GM18499 (cell line): ENCODE data around the gene TNNT1.

Experiments
- ATAC-seq: cut with Tn5 transposase; IDR thresholded peaks from one replicate; pipeline ENCODE4 v1.9.1; 2021; ENCODE audit warnings: moderate number of reproducible peaks; ENCODE audit not compliant: insufficient read depth, unreplicated experiment

The TNNT1 gene, protein sequence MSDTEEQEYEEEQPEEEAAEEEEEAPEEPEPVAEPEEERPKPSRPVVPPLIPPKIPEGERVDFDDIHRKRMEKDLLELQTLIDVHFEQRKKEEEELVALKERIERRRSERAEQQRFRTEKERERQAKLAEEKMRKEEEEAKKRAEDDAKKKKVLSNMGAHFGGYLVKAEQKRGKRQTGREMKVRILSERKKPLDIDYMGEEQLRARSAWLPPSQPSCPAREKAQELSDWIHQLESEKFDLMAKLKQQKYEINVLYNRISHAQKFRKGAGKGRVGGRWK

DNA sequence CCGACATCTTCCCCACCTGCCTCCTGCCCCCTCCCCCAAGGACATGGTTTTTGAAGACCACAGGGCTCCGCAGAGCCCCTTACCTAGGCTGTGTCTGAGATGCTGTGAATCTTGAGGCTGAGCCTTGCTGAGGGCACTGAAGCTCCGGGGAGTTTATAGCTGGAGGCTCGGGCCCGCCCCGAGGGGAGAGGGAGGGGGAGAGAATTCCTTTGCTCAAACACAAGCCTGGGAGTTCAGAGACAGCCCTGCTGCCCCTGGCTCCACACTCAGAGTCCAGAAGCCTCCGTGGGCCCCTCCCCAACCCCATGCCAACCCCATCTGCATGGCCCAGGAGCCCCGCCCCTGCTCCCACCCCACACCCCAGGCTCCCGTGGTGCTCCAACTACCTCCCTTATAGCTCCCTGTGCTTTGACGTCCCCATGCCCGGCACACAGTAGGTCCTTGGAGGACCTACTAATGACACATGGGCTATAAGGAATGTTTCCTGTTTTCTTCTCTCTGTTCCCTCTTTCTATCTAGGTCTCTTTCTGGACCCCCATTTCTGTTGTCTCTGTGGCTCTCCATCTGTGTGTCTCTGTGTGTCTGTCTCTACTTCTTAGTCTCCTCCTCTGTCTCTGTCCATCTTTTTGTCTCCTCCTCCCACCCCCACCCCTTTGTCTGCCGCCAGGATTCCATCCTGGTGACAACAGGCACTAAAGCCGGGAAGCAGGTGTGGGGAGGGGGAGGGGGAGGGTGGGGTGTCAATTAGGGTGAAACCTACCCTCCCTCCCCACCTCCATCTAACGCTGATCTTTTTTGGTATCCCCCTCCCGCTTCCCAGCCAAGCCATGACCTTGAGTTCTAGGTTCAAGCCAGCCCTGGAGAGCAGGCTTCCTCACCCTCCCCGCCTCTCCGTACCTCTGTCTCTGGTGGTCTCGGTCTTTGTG, at the start of gene TNNT1:
TSS of gene TNNT1 (minus strand) at position 129 of the 926 bp plus-strand sequence. CDS start 2,049 bp downstream, outside the sequence.
- ATAC-seq, result no peak

DNA sequence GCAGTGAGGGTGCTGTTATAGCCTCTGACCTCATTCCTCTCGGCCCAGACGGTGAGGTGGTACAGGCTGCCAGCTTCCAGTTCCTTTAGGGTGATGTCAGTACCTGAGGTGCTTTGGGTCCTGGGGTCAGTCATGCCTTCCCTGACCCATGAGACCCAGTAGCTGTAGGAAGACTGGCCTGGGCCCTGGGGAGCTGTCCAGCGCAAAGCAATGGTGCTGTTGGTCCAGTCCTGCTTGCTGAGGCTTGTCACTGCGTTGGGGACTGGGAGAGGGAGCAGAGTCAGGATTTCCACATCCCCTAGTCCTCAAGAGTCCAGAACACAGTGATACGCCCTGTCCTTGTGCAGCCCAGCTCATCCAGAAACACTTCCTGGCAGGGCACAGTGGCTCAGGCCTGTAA, 49.6 kb upstream of the TNNT1 start:
- ATAC-seq, result no peak

DNA sequence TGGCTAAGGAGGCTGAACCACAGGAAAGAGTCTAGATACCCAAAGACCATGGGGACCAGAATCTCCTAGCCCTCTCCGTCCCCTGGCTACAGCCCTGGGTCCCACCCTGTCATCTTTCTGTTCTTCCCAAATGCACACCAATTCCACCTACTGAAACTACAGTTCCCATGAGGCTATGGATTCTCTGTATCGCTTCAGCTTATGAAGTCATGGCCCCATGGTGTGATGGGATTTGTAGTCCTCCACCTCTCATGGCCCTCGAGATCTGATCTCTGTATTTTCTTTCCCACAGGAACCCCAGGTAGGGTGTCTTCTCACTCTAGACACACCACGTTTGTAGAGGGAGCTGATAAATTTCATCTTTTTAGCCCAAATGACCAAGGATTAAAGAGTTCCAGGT, 48.5 kb upstream of the TNNT1 start:
- no peak for ATAC-seq

DNA sequence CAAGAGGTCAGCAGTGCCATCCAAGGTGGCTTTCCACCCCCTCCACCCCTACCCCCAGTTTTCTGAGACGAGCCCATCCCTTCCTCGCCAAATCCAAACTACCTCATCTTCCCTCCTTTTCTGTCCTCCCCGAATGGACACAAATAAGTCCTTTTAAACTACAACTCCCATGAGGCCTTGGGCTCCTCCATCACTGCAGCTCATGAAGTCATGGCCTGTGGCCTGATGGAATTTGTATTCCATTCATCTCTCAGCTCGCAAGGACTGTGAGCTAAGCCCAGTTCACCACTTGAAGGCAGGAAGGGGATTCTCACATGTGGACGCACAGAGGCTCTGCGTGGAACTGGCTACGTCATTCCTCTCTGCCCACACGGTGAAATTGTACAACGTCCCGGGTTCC, 47.8 kb upstream of the TNNT1 start:
- ATAC-seq, result no peak

- no peak for ATAC-seq
Observed at GRCh38 chr19:55193481-55193880, 44.5 kb upstream of the TNNT1 start.

GRCh38 chr19:55189403-55189835, 40.4 kb upstream of the TNNT1 start:
- ATAC-seq, result no peak

DNA sequence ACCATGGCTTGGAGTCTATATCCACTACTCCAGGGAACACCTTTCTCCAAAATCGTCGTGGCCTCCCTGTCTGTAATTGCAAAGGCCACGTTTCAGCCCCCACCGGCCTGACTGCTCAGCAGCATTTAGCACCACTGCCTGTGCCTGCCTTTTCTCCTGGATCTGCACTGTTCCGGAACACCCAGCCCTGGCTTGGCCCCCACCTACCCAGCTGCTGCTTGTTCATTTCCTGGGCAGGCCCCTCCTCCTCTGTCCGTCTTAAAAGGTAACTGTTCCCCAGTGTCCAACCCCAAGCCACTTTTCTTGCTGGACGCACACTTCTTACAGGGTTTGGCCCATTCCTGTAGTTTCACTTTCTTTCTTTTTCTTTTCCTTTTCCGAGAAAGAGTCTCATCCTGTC, 39.6 kb upstream of the TNNT1 start:
- no peak for ATAC-seq

DNA sequence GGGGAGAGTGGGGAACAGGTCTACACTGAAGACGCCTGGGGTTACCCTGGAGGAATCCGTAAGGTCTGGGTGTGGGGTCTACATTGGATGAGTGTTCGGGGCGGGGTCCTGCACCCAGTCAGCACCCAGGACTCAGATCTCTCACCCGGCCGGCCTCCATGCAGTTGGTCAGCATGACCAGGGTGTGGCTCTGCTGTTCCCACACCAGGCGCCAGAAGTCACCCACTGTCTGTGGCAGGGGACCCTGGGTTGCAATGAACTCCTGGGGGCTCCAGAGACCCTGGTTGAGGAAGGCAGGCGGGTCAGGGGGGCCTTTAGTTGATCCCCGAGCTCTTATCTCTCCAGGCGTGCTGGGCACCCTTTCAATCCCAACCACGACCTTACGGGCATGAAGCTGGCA, 37.1 kb upstream of the TNNT1 start:
- ATAC-seq, result no peak

GRCh38 chr19:55181740-55182139, 32.7 kb upstream of the TNNT1 start:
- no peak for ATAC-seq

- ATAC-seq, result no peak
Observed at GRCh38 chr19:55179606-55180484, 30.8 kb upstream of the TNNT1 start, which contains the start of gene SYT5. Gene SYT5, minus strand, starts transcription at chr19:55180289. Its CDS starts 1,248 bp downstream, at chr19:55179041.

GRCh38 chr19:55178781-55179599, 30.0 kb upstream of the TNNT1 start:
- ATAC-seq, result no peak

GRCh38 chr19:55176076-55176475, 27.1 kb upstream of the TNNT1 start:
- ATAC-seq, result no peak

DNA sequence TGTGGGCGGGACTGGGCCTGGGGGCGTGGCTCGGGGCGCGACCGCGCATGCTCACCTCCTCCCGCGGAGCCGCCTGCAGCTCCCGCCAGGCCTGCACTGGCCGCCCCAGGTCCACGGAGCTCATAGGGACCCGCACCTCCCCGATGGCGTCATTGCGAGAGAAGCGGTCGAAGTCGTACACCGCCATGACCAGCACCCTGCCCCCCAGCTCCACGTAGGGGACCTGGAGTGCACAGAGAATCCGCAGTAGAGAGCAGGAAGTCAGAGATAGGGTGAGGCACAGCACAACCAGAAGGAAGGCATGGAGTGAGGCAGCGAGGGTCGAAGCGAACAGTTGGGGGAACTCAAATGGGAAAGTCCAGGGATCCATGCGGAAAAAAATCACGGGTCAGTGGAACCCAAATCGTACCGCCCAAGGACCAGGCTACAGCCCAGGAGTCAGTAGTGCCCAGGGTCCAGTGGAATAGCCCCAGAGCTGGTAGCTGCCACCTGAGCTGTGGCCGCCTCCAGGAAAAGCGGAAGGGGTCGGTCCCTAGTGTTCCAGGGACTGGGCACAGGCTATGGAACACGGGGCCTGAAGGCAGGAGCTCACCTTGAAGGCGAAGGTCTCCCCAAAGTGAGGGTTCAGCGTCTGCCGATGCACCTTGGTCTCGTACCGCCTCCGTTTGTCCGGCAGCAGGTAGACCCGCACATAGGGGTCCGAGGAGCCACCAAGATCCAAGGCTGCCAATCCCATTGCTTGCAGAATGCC, 26.3 kb upstream of the TNNT1 start:
- ATAC-seq, result no peak

GRCh38 chr19:55174425-55175116, 25.6 kb upstream of the TNNT1 start:
- no peak for ATAC-seq

GRCh38 chr19:55173714-55174409, 24.9 kb upstream of the TNNT1 start:
- no peak for ATAC-seq

DNA sequence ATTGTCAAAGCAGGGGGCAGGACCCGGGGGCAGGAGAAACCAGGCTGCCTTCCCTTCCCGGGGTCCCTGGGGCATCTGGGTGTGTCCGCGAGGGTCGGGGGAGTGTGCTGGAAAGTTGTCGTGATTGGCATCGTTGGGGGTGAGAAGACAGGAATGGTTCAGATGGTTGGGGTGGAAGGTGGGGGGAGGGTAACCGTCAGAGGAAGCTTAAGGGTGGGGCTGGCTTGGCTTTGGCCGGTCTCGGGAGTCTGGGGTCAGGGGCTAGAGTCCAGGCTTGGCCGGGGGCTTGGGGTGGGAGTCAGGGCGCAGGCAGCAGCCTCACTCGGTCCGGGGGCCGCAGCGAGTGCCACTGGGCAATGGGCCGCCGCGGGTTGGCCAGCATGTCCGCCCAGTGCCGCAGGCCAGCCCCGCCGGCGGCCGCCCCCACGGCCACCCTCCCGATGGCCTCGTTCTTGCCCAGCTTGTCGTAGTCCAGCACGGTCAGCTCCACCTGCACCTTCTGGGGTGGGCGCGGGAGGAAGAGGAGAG, 24.2 kb upstream of the TNNT1 start:
- ATAC-seq, result no peak

DNA sequence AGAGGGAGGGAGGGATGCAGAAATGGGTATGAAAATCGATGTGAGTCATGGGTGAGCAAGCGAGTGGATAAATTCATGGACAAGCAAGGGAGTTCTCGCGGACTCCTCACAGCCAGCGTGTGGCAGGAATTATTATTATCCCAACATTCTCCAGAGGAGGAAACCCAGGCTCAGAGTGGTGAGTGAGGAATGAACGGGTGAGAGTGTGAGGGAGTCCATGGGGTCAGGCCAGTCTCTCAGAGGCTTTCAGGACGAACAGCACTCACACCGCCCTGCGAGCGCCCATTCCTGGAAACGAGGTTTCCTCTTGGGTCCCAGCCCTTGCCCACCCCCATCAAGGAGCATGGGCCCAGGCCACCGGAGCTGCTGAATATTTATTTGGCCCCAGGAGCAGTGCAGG, 23.7 kb upstream of the TNNT1 start:
- ATAC-seq, result no peak
